ENCODE results near the gene METRNL. TPM values are rescaled to one million over a fixed set of nuclear protein-coding genes. Genes with fewer than 3 reads are reported as not detected.

The METRNL gene
- total RNA-seq, 1 experiment from 2014 or later, result 58.7 TPM

DNA sequence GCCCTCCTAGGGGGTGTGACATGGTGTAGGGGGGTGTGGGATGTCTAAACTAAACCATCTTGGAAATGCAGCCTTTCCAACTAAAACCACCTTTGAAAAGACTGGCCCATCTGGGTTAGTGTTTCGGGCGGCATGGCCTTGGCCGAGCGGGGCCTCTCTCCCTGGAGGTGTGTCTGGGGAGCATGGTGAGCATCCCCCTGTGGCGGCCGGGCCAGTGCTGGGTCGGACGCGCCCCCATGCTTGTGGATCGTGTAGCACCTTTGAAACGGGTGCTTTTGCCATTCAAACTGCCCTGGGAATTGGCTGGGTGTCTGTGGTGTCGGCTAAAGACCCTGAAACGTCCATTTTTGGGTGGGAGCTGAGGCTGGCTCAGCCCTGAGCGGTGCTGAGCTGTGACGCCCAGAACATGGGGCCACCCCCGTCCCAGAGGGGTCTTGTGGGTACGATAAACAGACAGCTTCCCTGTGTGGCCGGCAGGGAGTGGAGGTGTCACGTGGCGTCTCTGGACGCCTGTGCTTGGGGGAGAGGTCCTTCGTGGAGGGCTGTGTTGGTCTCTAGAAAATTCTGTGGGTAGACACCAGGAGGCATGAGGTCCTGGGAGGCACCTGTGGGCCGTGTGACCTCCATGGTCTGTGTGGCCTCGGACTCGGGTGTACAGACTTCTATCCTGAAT lies 6.3 kb downstream of the METRNL start:
- peaks cover 9 to 16% of the 10 kb centered on the region in 2 experiments; a peak in 3 of 4 replicates for H3K36me3 ChIP-seq (ENCODE audit: control insufficient read depth in 1 of 2, insufficient read depth in 2 of 2, low read length in 2 of 2)
- CTCF ChIA-PET, result no interaction called here
- TF ChIP-seq POLR2AphosphoS5 (IDR thresholded peaks at IDR 0.05; ENCODE audit: low read depth, low read length) (no peak), CTCF (IDR thresholded peaks at IDR 0.05 in 2 of 3, conservative IDR thresholded peaks at IDR 0.05 in 1 of 3; ENCODE audit: borderline replicate concordance in 1 of 3, insufficient read depth in 1 of 3, low read depth in 2 of 3, low read length in 2 of 3) (no peak), JUND (IDR thresholded peaks at IDR 0.05) (no peak), ZNF274 (IDR thresholded peaks at IDR 0.05; ENCODE audit: low read depth, low read length) (no peak), ZFX (IDR thresholded peaks at IDR 0.05) (no peak)
- no peaks in the 10 kb centered on the region for H3K27me3 ChIP-seq (ENCODE audit: insufficient read depth, low read length)
- H3K9me2 ChIP-seq (ENCODE audit: insufficient read depth), result no peaks in the 10 kb centered on the region
- H2AFZ ChIP-seq (ENCODE audit: low read depth, low read length, poor library complexity, severe bottlenecking), result no peak overlapping the region
- no peaks in the 10 kb centered on the region for H3K9me3 ChIP-seq (ENCODE audit: control insufficient read depth in 1 of 2, insufficient read depth in 1 of 2, low read depth in 1 of 2, low read length in 2 of 2)
- DNase-seq (ENCODE audit: low read depth, low spot score) (no peak), ATAC-seq (no peak)
- H3K9ac ChIP-seq (ENCODE audit: low read length), result no peak overlapping the region
- intact Hi-C loops (cut with micrococcal nuclease), result no loop called here
- H4K20me1 ChIP-seq (ENCODE audit: insufficient read depth), result peaks cover 11% of the 10 kb centered on the region; the same call in 1 of the 2 replicates
- no peak overlapping the region for H3K4me2 ChIP-seq (ENCODE audit: low read length)
- H3K27ac ChIP-seq (ENCODE audit: low read depth, low read length), result no peak overlapping the region
- POLR2A ChIA-PET, result no interaction called here
- RAD21 ChIA-PET (ENCODE audit: low non-redundant PET in 1 of 2, low total read pairs in 2 of 2, uncharacterized antibody in 2 of 2, unreplicated experiment in 2 of 2), result no interaction called here
- peaks cover 29 to 37% of the 10 kb centered on the region in 2 experiments for H3K4me1 ChIP-seq (ENCODE audit: control insufficient read depth in 1 of 2, insufficient read depth in 2 of 2, low read length in 2 of 2)
- BruUV-seq (replicated peaks), result no TSS peak
- H3K79me2 ChIP-seq (ENCODE audit: insufficient read depth, low read length), result peaks cover 92% of the 10 kb centered on the region
- H3K4me3 ChIP-seq (replicated peaks in 1 of 2; ENCODE audit: low read depth in 1 of 2, low read length in 2 of 2), result no peak overlapping the region

- no peaks in the 10 kb centered on the region for H3K9me2 ChIP-seq (ENCODE audit: insufficient read depth)
- H3K79me2 ChIP-seq (ENCODE audit: insufficient read depth, low read length), result peaks cover 92% of the 10 kb centered on the region
- H3K36me3 ChIP-seq (ENCODE audit: control insufficient read depth in 1 of 2, insufficient read depth in 2 of 2, low read length in 2 of 2), result peaks cover 9 to 16% of the 10 kb centered on the region in 2 experiments; a peak in 3 of 4 replicates
- H3K4me1 ChIP-seq (ENCODE audit: control insufficient read depth in 1 of 2, insufficient read depth in 2 of 2, low read length in 2 of 2), result peaks cover 28 to 33% of the 10 kb centered on the region in 2 experiments
- no peak overlapping the region for H3K4me2 ChIP-seq (ENCODE audit: low read length)
- DNase-seq (ENCODE audit: low read depth, low spot score) (no peak), ATAC-seq (no peak)
- H3K4me3 ChIP-seq (replicated peaks in 1 of 2; ENCODE audit: low read depth in 1 of 2, low read length in 2 of 2), result no peak overlapping the region
- H3K9ac ChIP-seq (ENCODE audit: low read length), result no peak overlapping the region
- intact Hi-C loops (cut with micrococcal nuclease), result no loop called here
- ChIA-PET POLR2A (no interaction called here), RAD21 (ENCODE audit: low non-redundant PET in 1 of 2, low total read pairs in 2 of 2, uncharacterized antibody in 2 of 2, unreplicated experiment in 2 of 2) (no interaction called here), CTCF (no interaction called here)
- H3K27me3 ChIP-seq (ENCODE audit: insufficient read depth, low read length), result no peaks in the 10 kb centered on the region
- no peak overlapping the region; the same call in 1 of the 2 replicates for H3K27ac ChIP-seq (ENCODE audit: low read depth, low read length)
- H2AFZ ChIP-seq (ENCODE audit: low read depth, low read length, poor library complexity, severe bottlenecking), result no peak overlapping the region
- no TSS peak for BruUV-seq (replicated peaks)
- peaks cover 10% of the 10 kb centered on the region; the same call in 1 of the 2 replicates for H4K20me1 ChIP-seq (ENCODE audit: insufficient read depth)
- H3K9me3 ChIP-seq (ENCODE audit: control insufficient read depth in 1 of 2, insufficient read depth in 1 of 2, low read depth in 1 of 2, low read length in 2 of 2), result no peaks in the 10 kb centered on the region
- TF ChIP-seq CTCF (IDR thresholded peaks at IDR 0.05 in 2 of 3, conservative IDR thresholded peaks at IDR 0.05 in 1 of 3; ENCODE audit: borderline replicate concordance in 1 of 3, insufficient read depth in 1 of 3, low read depth in 2 of 3, low read length in 2 of 3), result no peak
- no peak for TF ChIP-seq POLR2AphosphoS5 (IDR thresholded peaks at IDR 0.05; ENCODE audit: low read depth, low read length)
- TF ChIP-seq SP1 (IDR thresholded peaks at IDR 0.05; ENCODE audit: low read depth), result no peak
- TF ChIP-seq TCF7L2 (IDR thresholded peaks at IDR 0.05; ENCODE audit: borderline replicate concordance, extremely low read depth, insufficient read depth, insufficient read length), result no peak
- TF ChIP-seq CEBPB (IDR thresholded peaks at IDR 0.05; ENCODE audit: low read depth), result no peak
- no peak for TF ChIP-seq REST (IDR thresholded peaks at IDR 0.05; ENCODE audit: low read depth)
These were observed 6.9 kb downstream of the METRNL start for GRCh38 chr17:83086199-83086880.
